NT2/D1 (cell line): Measurements from ENCODE around the gene MYO5B.

Experiments used
- DNase-seq: peaks from one replicate; pipeline ENCODE4 v3.0.0-alpha.2; 2011; ENCODE audit warnings: low read depth, low spot score
- H3K27me3 ChIP-seq: 2 replicates; pipeline ENCODE4 v1.6.0; 2011; ENCODE audit warnings: mild to moderate bottlenecking; ENCODE audit not compliant: insufficient read length, insufficient read depth
- H3K36me3 ChIP-seq: 2 replicates; pipeline ENCODE4 v1.6.1; 2011; ENCODE audit warnings: mild to moderate bottlenecking, low read length, mixed read lengths; ENCODE audit not compliant: insufficient read depth, insufficient read length
- H3K4me1 ChIP-seq: 2 replicates; pipeline ENCODE4 v1.5.1; 2011; ENCODE audit not compliant: insufficient read depth, insufficient read length
- H3K4me3 ChIP-seq: 2 replicates; pipeline ENCODE4 v1.5.1; 2011; ENCODE audit warnings: low read depth; ENCODE audit not compliant: insufficient read length
- H3K9ac ChIP-seq: 2 replicates; pipeline ENCODE4 v1.6.0; 2011; ENCODE audit warnings: low read depth; ENCODE audit not compliant: insufficient read length
- H3K9me3 ChIP-seq: 2 replicates; pipeline ENCODE4 v1.5.1; 2011; ENCODE audit warnings: mild to moderate bottlenecking, low read length; ENCODE audit not compliant: insufficient read depth
- SUZ12 ChIP-seq: IDR thresholded peaks from 2 replicates; pipeline ENCODE4 v1.6.1; 2011; ENCODE audit not compliant: insufficient read length, insufficient read depth; ENCODE audit errors: extremely low read depth
- YY1 ChIP-seq: IDR thresholded peaks from 2 replicates; pipeline ENCODE4 v1.6.1; 2011; ENCODE audit not compliant: insufficient read length, insufficient read depth
- ZNF274 ChIP-seq: IDR thresholded peaks from 2 replicates; pipeline ENCODE4 v1.6.1; 2011; ENCODE audit warnings: mild to moderate bottlenecking, low read depth, low read length

MYO5B gene

GRCh38 chr18:49884465-49884864 is 310.5 kb downstream of the MYO5B start:
- TF ChIP-seq YY1 = no peak
- no peak for TF ChIP-seq ZNF274
- no peak for TF ChIP-seq SUZ12
- H3K4me1 ChIP-seq = no peaks in the 10 kb centered on the region
- DNase-seq = no peak
- H3K9ac ChIP-seq = no peak overlapping the region
- no peaks in the 10 kb centered on the region for H3K27me3 ChIP-seq
- H3K36me3 ChIP-seq = no peaks in the 10 kb centered on the region
- no peak overlapping the region for H3K4me3 ChIP-seq
- no peaks in the 10 kb centered on the region for H3K9me3 ChIP-seq

DNA sequence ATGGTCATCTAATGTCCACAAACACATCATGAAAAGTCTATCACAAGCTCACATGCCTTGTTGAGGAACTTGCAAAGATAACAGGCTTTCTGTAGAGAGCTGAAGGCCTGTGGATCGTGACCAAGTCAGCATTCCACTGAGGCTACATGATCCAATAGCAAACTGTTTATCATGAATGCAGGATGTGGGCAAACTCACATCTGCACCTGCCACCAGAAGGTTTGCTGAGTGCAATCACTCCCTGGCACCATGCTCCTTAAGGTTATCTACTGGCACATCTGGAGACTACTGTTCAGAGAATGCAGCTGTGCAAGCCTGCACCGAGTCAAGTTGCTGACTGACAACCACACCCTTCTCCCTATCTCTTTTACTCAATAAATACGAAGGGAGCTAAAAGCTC is 314.3 kb downstream of the MYO5B start:
- TF ChIP-seq YY1 (no peak), SUZ12 (no peak), ZNF274 (no peak)
- H3K9ac ChIP-seq = no peak overlapping the region
- no peaks in the 10 kb centered on the region for H3K9me3 ChIP-seq
- H3K27me3 ChIP-seq = no peaks in the 10 kb centered on the region
- DNase-seq = no peak
- H3K36me3 ChIP-seq = no peaks in the 10 kb centered on the region
- no peak overlapping the region for H3K4me3 ChIP-seq
- no peaks in the 10 kb centered on the region for H3K4me1 ChIP-seq

DNA sequence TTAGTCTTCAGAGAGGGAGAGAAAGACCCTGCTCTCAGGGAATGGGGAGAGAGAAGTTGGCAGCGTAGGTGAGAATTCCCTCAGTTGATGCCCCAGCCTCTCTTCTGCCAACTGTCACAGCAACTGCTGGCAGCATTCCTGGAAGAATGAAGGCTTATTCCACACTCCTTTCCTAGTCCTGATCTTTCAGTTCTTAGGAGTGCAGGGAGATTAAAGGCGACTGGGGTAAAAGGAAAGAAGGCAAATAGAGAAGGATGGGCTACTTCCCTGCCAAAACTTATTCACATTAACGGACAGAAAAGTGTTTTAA is 315.7 kb downstream of the MYO5B start:
- Histone ChIP-seq H3K9ac (no peak overlapping the region), H3K9me3 (no peaks in the 10 kb centered on the region), H3K36me3 (no peaks in the 10 kb centered on the region), H3K4me3 (no peak overlapping the region), H3K4me1 (peaks cover 2% of the 10 kb centered on the region), H3K27me3 (no peaks in the 10 kb centered on the region)
- no peak for DNase-seq
- TF ChIP-seq SUZ12 (no peak), ZNF274 (no peak), YY1 (no peak)

- no peak for DNase-seq
- no peak overlapping the region for H3K4me3 ChIP-seq
- peaks cover 2% of the 10 kb centered on the region for H3K4me1 ChIP-seq
- no peaks in the 10 kb centered on the region for H3K27me3 ChIP-seq
- H3K9me3 ChIP-seq = no peaks in the 10 kb centered on the region
- no peak overlapping the region for H3K9ac ChIP-seq
- H3K36me3 ChIP-seq = no peaks in the 10 kb centered on the region
- TF ChIP-seq SUZ12 (no peak), ZNF274 (no peak), YY1 (no peak)
Observed at GRCh38 chr18:49878567-49879270, 316.2 kb downstream of the MYO5B start.

DNA sequence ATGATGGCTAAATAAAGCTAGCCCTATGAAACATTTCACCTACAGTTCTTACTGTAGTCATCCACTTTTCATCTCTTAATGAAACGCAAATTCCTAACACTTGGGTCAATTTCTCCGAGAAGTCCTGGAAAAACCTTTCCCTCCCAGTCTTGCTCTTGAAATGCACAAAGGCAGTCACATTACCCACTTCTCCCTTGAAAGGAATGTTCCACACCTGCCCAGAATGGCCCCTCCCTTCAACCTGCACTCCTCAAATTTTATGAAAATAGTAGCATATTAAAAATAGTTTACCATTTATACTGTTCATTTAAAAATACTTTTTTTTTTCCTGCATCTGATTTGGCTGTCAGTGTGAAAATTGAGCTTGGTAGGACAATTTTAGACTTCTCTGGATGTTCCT is 316.9 kb downstream of the MYO5B start:
- DNase-seq = no peak
- Histone ChIP-seq H3K9ac (no peak overlapping the region), H3K4me1 (peaks cover 2% of the 10 kb centered on the region), H3K27me3 (no peaks in the 10 kb centered on the region), H3K9me3 (no peaks in the 10 kb centered on the region), H3K36me3 (no peaks in the 10 kb centered on the region), H3K4me3 (no peak overlapping the region)
- TF ChIP-seq ZNF274 = no peak
- TF ChIP-seq YY1 = no peak
- TF ChIP-seq SUZ12 = no peak

DNA sequence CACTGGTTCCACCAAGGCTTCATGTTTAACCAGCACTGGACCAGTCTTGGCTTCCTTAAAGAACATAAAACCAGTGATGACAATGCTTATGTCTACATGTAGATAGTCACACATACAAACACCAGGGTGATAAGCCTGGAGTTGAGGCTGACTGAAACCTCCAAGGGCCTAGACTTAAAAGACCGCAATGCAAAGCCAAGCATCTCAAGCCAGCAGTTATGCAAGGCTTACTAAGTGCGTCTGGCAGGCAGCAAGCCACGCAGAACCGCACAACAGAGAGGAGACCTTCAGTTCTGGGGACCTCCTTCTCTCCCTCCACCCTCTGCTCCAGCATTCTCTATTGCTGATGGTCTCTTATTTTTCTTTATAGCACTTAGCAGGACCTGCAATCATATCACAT is 318.4 kb downstream of the MYO5B start:
- TF ChIP-seq SUZ12 (no peak), YY1 (no peak), ZNF274 (no peak)
- no peak for DNase-seq
- Histone ChIP-seq H3K36me3 (no peaks in the 10 kb centered on the region), H3K4me3 (no peak overlapping the region), H3K9ac (no peak overlapping the region), H3K27me3 (no peaks in the 10 kb centered on the region), H3K9me3 (no peaks in the 10 kb centered on the region), H3K4me1 (peaks cover 2% of the 10 kb centered on the region)

DNA sequence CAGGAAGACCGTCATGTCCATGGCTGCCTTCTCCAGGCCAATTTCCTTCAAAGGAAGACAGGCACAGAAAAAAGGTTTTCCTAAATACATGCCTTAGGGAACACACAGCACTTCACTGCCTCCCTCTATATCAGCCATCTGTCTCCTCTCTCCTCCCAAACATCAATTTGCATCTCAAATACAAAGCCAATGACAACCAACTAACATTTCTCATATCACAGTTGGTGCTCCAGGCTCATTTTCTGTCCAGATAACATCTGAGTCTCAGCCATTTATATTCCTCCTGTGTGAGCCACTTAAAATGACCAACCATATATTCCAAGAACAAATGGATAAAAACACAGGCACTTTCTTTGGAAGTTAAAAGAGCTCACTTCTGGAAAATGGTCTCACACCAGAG is 319.2 kb downstream of the MYO5B start:
- H3K9me3 ChIP-seq = no peaks in the 10 kb centered on the region
- no peaks in the 10 kb centered on the region for H3K27me3 ChIP-seq
- peaks cover 2% of the 10 kb centered on the region for H3K4me1 ChIP-seq
- no peak overlapping the region for H3K9ac ChIP-seq
- DNase-seq = no peak
- TF ChIP-seq SUZ12 = no peak
- no peak for TF ChIP-seq YY1
- TF ChIP-seq ZNF274 = no peak
- no peaks in the 10 kb centered on the region for H3K36me3 ChIP-seq
- no peak overlapping the region for H3K4me3 ChIP-seq

- Histone ChIP-seq H3K27me3 (no peaks in the 10 kb centered on the region), H3K9ac (no peak overlapping the region), H3K4me3 (no peak overlapping the region), H3K9me3 (no peaks in the 10 kb centered on the region), H3K36me3 (no peaks in the 10 kb centered on the region), H3K4me1 (peaks cover 2% of the 10 kb centered on the region)
- no peak for DNase-seq
- TF ChIP-seq YY1 = no peak
- no peak for TF ChIP-seq SUZ12
- no peak for TF ChIP-seq ZNF274
Observed at GRCh38 chr18:49875155-49875554, 319.8 kb downstream of the MYO5B start.
